DND-41 (cell line): Measurements from ENCODE around the gene OTOS.

Experiments used
- EZH2 ChIP-seq: IDR thresholded peaks from 3 replicates; pipeline ENCODE4 v1.6.1; 2012; ENCODE audit warnings: borderline replicate concordance, low read depth, mild to moderate bottlenecking, moderate library complexity, low read length, inconsistent platforms; ENCODE audit not compliant: severe bottlenecking
- TF ChIP-seq, protein P1 (sequence below): IDR thresholded peaks from 2 replicates; pipeline ENCODE4 v1.5.1; 2012; ENCODE audit warnings: borderline replicate concordance, low read length, moderate library complexity, mild to moderate bottlenecking; ENCODE audit not compliant: poor library complexity, severe bottlenecking; ENCODE audit errors: extremely low read depth

DNA sequence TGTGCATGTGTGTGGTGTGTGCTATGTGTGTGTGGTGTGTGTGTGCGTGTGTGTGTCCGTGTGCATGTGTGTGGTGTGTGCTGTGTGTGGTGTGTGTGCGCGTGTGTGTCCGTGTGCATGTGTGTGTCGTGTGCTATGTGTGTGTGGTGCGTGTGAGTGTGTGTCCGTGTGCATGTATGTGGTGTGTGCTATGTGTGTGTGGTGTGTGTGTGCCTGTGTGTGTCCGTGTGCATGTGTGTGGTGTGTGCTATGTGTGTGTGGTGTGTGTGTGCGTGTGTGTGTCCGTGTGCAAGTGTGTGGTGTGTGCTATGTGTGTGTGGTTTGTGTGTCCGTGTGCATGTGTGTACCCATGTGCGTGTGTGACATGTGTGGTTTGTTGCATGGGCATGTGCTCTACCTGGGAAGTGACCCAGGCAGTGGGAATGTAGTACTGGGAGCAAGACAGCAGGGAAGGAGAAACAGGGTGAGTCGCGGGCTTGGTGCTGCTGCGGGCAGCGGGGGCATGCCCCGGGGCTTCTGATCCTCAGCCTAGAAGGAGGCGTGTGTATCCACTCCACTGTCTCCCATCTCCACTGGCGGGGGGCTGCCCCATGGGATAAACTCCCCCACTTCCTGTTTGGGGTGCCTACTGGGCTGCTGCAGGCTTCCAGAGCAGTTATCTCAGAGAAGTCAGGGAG lies 7.6 kb upstream of the OTOS start:
- no peak for TF ChIP-seq EZH2
- TF ChIP-seq, protein P1, sequence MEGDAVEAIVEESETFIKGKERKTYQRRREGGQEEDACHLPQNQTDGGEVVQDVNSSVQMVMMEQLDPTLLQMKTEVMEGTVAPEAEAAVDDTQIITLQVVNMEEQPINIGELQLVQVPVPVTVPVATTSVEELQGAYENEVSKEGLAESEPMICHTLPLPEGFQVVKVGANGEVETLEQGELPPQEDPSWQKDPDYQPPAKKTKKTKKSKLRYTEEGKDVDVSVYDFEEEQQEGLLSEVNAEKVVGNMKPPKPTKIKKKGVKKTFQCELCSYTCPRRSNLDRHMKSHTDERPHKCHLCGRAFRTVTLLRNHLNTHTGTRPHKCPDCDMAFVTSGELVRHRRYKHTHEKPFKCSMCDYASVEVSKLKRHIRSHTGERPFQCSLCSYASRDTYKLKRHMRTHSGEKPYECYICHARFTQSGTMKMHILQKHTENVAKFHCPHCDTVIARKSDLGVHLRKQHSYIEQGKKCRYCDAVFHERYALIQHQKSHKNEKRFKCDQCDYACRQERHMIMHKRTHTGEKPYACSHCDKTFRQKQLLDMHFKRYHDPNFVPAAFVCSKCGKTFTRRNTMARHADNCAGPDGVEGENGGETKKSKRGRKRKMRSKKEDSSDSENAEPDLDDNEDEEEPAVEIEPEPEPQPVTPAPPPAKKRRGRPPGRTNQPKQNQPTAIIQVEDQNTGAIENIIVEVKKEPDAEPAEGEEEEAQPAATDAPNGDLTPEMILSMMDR, result no peak
